Naive thymus-derived CD8-positive, alpha-beta T cell (primary cell): ENCODE measurements around the gene FAM83F. TPM values are rescaled to one million over a fixed set of nuclear protein-coding genes. Genes with fewer than 3 reads are reported as not detected.
A peak's percentile ranks its signal among the peaks of the same experiment; 100 is the strongest.

ENCODE experiments used
- ATAC-seq, 2 donors: fragments of 150-1000 bp; cut with Tn5 transposase in 1 of 2; sonication (Bioruptor Pico), chemical (Tn5 transposase) in 1 of 2; 1 replicate in 1 of 2; 2 replicates in 1 of 2; pipeline ENCODE4 v1.10.0; 2021; ENCODE audit warnings: mild to moderate bottlenecking in 2 of 2, moderate library complexity in 2 of 2
- POLR2A ChIA-PET: fragments of 350-600 bp; sonication (Branson Sonifier 250); formaldehyde crosslinking; loops from one replicate; lab custom pipeline; 2021; ENCODE audit warnings: antibody characterized with exemption; lab: Charles Lee
- DNase-seq, 10 donors: peaks; one replicate each; pipeline versions ENCODE4 v3.0.0 to v3.0.0-alpha.2; 2020 to 2022
- H3K27ac Mint-ChIP-seq, 10 donors: one replicate each; pipeline ENCODE4 v1.8.0; 2020 to 2022; ENCODE audit warnings: mild to moderate bottlenecking in 10 of 10, mixed read lengths in 10 of 10, moderate library complexity in 4 of 10, inconsistent platforms in 1 of 10
- H3K27me3 Mint-ChIP-seq, 5 donors: one replicate each; pipeline ENCODE4 v1.8.0; 2021 to 2022; ENCODE audit warnings: mixed read lengths in 5 of 5
- H3K36me3 Mint-ChIP-seq, 3 donors: one replicate each; pipeline ENCODE4 v1.8.0; 2020 to 2022; ENCODE audit warnings: mixed read lengths in 3 of 3, mild to moderate bottlenecking in 2 of 3, inconsistent platforms in 1 of 3
- H3K4me1 Mint-ChIP-seq, 4 donors: one replicate each; pipeline ENCODE4 v1.8.0; 2021 to 2022; ENCODE audit warnings: mixed read lengths in 4 of 4
- H3K4me3 Mint-ChIP-seq, 10 donors: one replicate each; pipeline ENCODE4 v1.8.0; 2020 to 2022; ENCODE audit warnings: mild to moderate bottlenecking in 10 of 10, mixed read lengths in 10 of 10, moderate library complexity in 6 of 10, inconsistent platforms in 1 of 10
- H3K9me3 Mint-ChIP-seq, 9 donors: one replicate each; pipeline ENCODE4 v1.8.0; 2020 to 2022; ENCODE audit warnings: mixed read lengths in 9 of 9, mild to moderate bottlenecking in 3 of 9, inconsistent platforms in 1 of 9, moderate library complexity in 1 of 9
- polyA plus RNA-seq, 3 donors: library from polyadenylated mRNA; unstranded; fragments of 300-500 nt; fragmentation: Illumina TruSeq; gene quantifications; one replicate each; pipeline ENCODE4 v1.2.3, GENCODE V29; 2021
- total RNA-seq, 8 experiments: library from RNA in 2 of 8; stranded (reverse) in 2 of 8; gene quantifications; one replicate each; pipeline ENCODE4 v1.2.3 and lab custom pipeline; 2021 to 2026

FAM83F gene
- total and polyA plus RNA-seq, 5 experiments from 2014 or later = 0.01 to 1.2 (median 0.22) TPM; not detected in 1

GRCh38 chr22:40033586-40034380 is 39.0 kb downstream of the FAM83F start:
- DNase-seq (no peak), ATAC-seq (no peak)
- Mint-ChIP-seq H3K4me1 (peaks cover 4 to 19% (median 6%) of the 10 kb centered on the region in 4 donors), H3K9me3 (no peaks in the 10 kb centered on the region), H3K36me3 (no peaks in the 10 kb centered on the region), H3K27ac (no peak overlapping the region), H3K4me3 (no peak overlapping the region), H3K27me3 (peaks cover 0 to 12% (median 3%) of the 10 kb centered on the region in 5 donors)
- POLR2A ChIA-PET = no interaction called here

- ATAC-seq = no peak
- POLR2A ChIA-PET = interaction anchor here (1.3 to 1.5 kb wide), 2 partner anchors 9 to 501 kb away, joined by 3 to 5 read pairs; no protein-coding TSS in a partner anchor
These were observed 40.6 kb downstream of the FAM83F start for GRCh38 chr22:40035351-40035750.

GRCh38 chr22:40036126-40036525 is 41.4 kb downstream of the FAM83F start:
- H3K4me1 Mint-ChIP-seq = peaks cover under 1 to 11% (median 3%) of the 10 kb centered on the region in 4 donors
- peaks cover 7 to 23% (median 9%) of the 10 kb centered on the region in 5 donors for H3K27me3 Mint-ChIP-seq
- no peak overlapping the region for H3K4me3 Mint-ChIP-seq
- ATAC-seq = no peak
- H3K36me3 Mint-ChIP-seq = no peaks in the 10 kb centered on the region
- no peaks in the 10 kb centered on the region for H3K9me3 Mint-ChIP-seq
- POLR2A ChIA-PET = interaction anchor here (0.9 to 1.5 kb wide), 3 partner anchors 8 to 501 kb away, joined by 3 to 5 read pairs (median 3); no protein-coding TSS in a partner anchor
- no peak overlapping the region for H3K27ac Mint-ChIP-seq
- no peak for DNase-seq

More at GRCh38 chr22:40035351-40035750, 40.6 kb downstream of the FAM83F start:
- Mint-ChIP-seq H3K36me3 (no peaks in the 10 kb centered on the region), H3K4me1 (peaks cover 7 to 16% (median 7%) of the 10 kb centered on the region in 4 donors), H3K27ac (no peak overlapping the region), H3K9me3 (no peaks in the 10 kb centered on the region), H3K27me3 (peaks cover 7 to 23% (median 9%) of the 10 kb centered on the region in 5 donors), H3K4me3 (no peak overlapping the region)
- DNase-seq = no peak

DNA sequence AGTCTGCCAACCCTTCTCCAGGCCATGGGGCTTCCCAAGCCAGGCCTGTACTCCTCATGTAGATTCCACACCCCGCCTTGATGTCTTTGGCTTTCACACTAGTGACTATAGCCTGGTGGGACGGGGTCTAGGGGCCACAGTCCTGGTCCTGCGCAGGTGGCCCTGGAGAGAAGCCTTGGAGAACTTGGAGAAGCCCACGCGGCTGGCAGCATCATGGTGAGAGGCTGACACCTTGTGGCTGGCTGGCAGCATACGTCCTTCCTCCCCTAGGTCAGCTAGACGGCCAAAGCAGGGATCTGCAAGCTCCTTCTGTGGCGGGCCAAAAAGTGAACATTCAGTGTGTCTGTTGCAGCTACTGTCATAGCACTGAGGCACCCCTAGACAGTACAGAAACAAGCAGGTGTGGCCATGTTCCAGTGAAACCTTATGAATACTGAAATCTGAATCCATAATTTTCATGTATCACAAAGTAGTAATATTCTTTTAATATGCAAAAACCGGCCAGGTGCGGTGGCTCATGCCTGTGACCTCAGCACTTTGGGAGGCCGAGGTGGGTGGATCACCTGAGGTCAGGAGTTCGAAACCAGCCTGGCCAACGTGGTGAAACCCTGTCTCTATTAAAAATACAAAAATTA is 42.0 kb downstream of the FAM83F start:
- H3K4me1 Mint-ChIP-seq = peaks cover 0 to 10% (median 3%) of the 10 kb centered on the region in 4 donors
- ATAC-seq (peak; percentile 45 to 80), DNase-seq (peak; percentile 22 to 74 (median 40))
- no peaks in the 10 kb centered on the region for H3K9me3 Mint-ChIP-seq
- no peak overlapping the region for H3K27ac Mint-ChIP-seq
- H3K36me3 Mint-ChIP-seq = no peaks in the 10 kb centered on the region
- POLR2A ChIA-PET = interaction anchor here (0.9 to 1.5 kb wide), 3 partner anchors 8 to 502 kb away, joined by 3 to 5 read pairs (median 3); no protein-coding TSS in a partner anchor
- H3K4me3 Mint-ChIP-seq = no peak overlapping the region
- peaks cover 7 to 23% (median 9%) of the 10 kb centered on the region in 5 donors for H3K27me3 Mint-ChIP-seq

DNA sequence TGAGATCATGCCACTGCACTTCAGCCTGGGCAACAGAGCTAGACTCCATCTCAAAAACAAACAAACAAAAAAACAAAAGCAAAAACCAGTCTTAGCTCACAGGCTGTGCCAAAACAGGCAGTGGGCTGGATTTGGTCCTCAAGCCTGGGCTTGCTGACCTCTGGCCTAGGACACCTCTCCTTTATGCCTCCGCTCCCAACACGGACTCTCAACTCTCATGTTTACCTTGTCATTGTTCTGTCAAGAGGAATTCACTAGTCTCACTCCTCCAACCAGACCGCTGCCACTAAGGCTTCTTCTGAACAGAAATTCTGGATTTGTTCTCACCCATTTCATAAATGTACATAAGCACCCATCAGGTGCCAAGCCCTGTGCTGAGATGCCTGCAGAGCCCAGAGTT is 42.6 kb downstream of the FAM83F start:
- Mint-ChIP-seq H3K27me3 (peaks cover 7 to 23% (median 9%) of the 10 kb centered on the region in 5 donors), H3K27ac (peak overlapping the region in 1 of 10 donors; percentile 56), H3K9me3 (no peaks in the 10 kb centered on the region), H3K36me3 (no peaks in the 10 kb centered on the region), H3K4me3 (no peak overlapping the region), H3K4me1 (peaks cover 0 to 10% (median 2%) of the 10 kb centered on the region in 4 donors)
- POLR2A ChIA-PET = no interaction called here
- DNase-seq (no peak), ATAC-seq (no peak)

GRCh38 chr22:40039482-40040115 is 44.8 kb downstream of the FAM83F start:
- peak overlapping the region in 2 of 10 donors; percentile 1 to 3 for H3K27ac Mint-ChIP-seq
- no peaks in the 10 kb centered on the region for H3K9me3 Mint-ChIP-seq
- H3K36me3 Mint-ChIP-seq = no peaks in the 10 kb centered on the region
- ATAC-seq = no peak
- H3K4me1 Mint-ChIP-seq = peaks cover 5 to 23% (median 14%) of the 10 kb centered on the region in 4 donors
- POLR2A ChIA-PET = interaction anchor here (0.9 to 1.5 kb wide), 5 partner anchors 9 to 519 kb away, joined by 3 to 4 read pairs (median 3); partner anchors contain the start of gene ATF4
- DNase-seq = no peak
- no peak overlapping the region for H3K4me3 Mint-ChIP-seq
- peaks cover 7 to 23% (median 11%) of the 10 kb centered on the region in 5 donors for H3K27me3 Mint-ChIP-seq

- Mint-ChIP-seq H3K27ac (peak overlapping the region in 1 of 10 donors; percentile 70), H3K36me3 (no peaks in the 10 kb centered on the region), H3K4me1 (peaks cover 5 to 23% (median 18%) of the 10 kb centered on the region in 4 donors), H3K27me3 (peaks cover 7 to 23% (median 11%) of the 10 kb centered on the region in 5 donors), H3K9me3 (no peaks in the 10 kb centered on the region), H3K4me3 (no peak overlapping the region)
- ATAC-seq (no peak), DNase-seq (no peak)
- POLR2A ChIA-PET = interaction anchor here (0.5 to 1.5 kb wide), 3 partner anchors 90 to 336 kb away, joined by 3 read pairs; no protein-coding TSS in a partner anchor
These were observed 46.2 kb downstream of the FAM83F start for GRCh38 chr22:40040927-40041326.

DNA sequence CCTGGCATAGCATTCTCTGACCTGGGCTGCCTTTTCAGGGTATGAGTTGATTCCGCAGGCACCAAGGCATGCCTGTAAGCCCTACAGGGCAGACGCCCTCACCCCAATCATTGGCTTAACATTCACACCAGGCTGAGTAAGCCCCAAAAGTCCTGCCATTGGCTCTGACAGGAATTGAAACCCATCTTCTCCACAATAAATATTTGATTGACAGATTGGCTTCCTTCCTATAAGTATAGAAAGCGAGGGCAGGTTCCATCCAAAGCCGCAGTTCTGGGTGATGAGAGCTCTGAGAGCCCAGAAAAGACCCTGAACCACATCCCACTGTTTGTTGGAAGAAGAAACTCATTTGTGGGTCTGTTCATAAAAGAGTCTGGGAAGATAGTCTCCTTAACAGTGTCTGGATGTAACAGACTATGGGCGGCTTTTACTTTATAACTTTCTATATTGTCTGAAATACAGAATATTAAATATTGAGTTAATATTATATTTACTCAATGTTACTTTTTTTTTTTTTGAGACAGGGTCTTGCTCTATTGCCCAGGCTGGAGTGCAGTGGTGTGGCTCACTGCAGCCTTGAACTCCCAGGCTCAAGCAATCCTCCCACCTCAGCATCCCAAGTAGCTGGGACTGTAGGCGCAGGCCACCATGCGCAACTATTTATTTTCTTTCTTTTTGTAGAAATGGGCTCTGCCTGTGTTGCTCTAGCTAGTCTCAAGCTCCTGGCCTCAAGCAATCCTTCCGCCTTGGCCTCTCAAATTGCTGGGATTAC is 46.8 kb downstream of the FAM83F start:
- peaks cover 7 to 23% (median 11%) of the 10 kb centered on the region in 5 donors for H3K27me3 Mint-ChIP-seq
- ATAC-seq = no peak
- POLR2A ChIA-PET = interaction anchor here (0.8 kb wide), 1 partner anchor 58 kb away, joined by 4 read pairs; no protein-coding TSS in a partner anchor

GRCh38 chr22:40042312-40042711 is 47.6 kb downstream of the FAM83F start:
- Mint-ChIP-seq H3K36me3 (no peaks in the 10 kb centered on the region), H3K27ac (peak overlapping the region in 5 of 10 donors; percentile 61 to 100 (median 88)), H3K4me3 (peak overlapping the region in 1 of 10 donors; percentile 4), H3K4me1 (peaks cover 10 to 30% (median 28%) of the 10 kb centered on the region in 4 donors), H3K9me3 (no peaks in the 10 kb centered on the region), H3K27me3 (peaks cover 7 to 23% (median 11%) of the 10 kb centered on the region in 5 donors)
- DNase-seq (no peak), ATAC-seq (no peak)
- POLR2A ChIA-PET = interaction anchor here (0.8 to 4.5 kb wide), 2 partner anchors 59 to 305 kb away, joined by 4 to 73 read pairs; partner anchors contain the start of gene ADSL

More for the DNA sequence above, 46.8 kb downstream of the FAM83F start:
- DNase-seq = no peak
- Mint-ChIP-seq H3K36me3 (no peaks in the 10 kb centered on the region), H3K4me3 (peak overlapping the region in 1 of 10 donors; percentile 14), H3K4me1 (peaks cover 8 to 25% (median 22%) of the 10 kb centered on the region in 4 donors), H3K9me3 (no peaks in the 10 kb centered on the region), H3K27ac (peak overlapping the region in 1 of 10 donors; percentile 70)

GRCh38 chr22:40043081-40043480 is 48.3 kb downstream of the FAM83F start:
- no peak for DNase-seq

GRCh38 chr22:40043793-40044101 is 49.0 kb downstream of the FAM83F start:
- peak overlapping the region; percentile 97 to 100 (median 100) for H3K27ac Mint-ChIP-seq
- peaks cover 0 to 3% (median 0%) of the 10 kb centered on the region in 3 donors for H3K36me3 Mint-ChIP-seq
- H3K27me3 Mint-ChIP-seq = peaks cover 6 to 11% (median 8%) of the 10 kb centered on the region in 5 donors
- POLR2A ChIA-PET = interaction anchor here (0.6 to 4.5 kb wide), 61 partner anchors 8 to 895 kb away, joined by 3 to 73 read pairs (median 4); partner anchors contain the start of genes ADSL, ATF4, CBX7 and MIEF1
- ATAC-seq = no peak
- H3K4me1 Mint-ChIP-seq = peaks cover 17 to 43% (median 38%) of the 10 kb centered on the region in 4 donors
- no peak for DNase-seq
- H3K9me3 Mint-ChIP-seq = no peaks in the 10 kb centered on the region
- peak overlapping the region; percentile 93 to 100 (median 96) for H3K4me3 Mint-ChIP-seq

More at GRCh38 chr22:40043081-40043480, 48.3 kb downstream of the FAM83F start:
- Mint-ChIP-seq H3K36me3 (peaks cover 0 to 3% (median 0%) of the 10 kb centered on the region in 3 donors), H3K27ac (peak overlapping the region; percentile 97 to 100 (median 100)), H3K4me3 (peak overlapping the region in 9 of 10 donors; percentile 31 to 100 (median 96)), H3K27me3 (peaks cover 7 to 16% (median 9%) of the 10 kb centered on the region in 5 donors), H3K9me3 (no peaks in the 10 kb centered on the region), H3K4me1 (peaks cover 14 to 37% (median 33%) of the 10 kb centered on the region in 4 donors)
- ATAC-seq = no peak
- POLR2A ChIA-PET = interaction anchor here (1.0 to 4.5 kb wide), 13 partner anchors 9 to 891 kb away, joined by 3 to 73 read pairs (median 9); partner anchors contain the start of genes ADSL, CBX7, MIEF1 and RPL3
